PFSK-1 (cell line): ENCODE results near the gene AFAP1L1.

Experiments
- FOXP2 ChIP-seq: optimal IDR thresholded peaks from 2 replicates; pipeline ENCODE3; 2011; ENCODE audit warnings: borderline replicate concordance, control low read depth, inconsistent platforms; ENCODE audit not compliant: insufficient read depth; ENCODE audit errors: extremely low read length, extremely low read depth
- POLR2AphosphoS5 ChIP-seq: IDR thresholded peaks from 2 replicates; pipeline ENCODE4 v1.6.1; 2012; ENCODE audit warnings: low read depth, mild to moderate bottlenecking, control low read depth, low read length, moderate library complexity
- REST ChIP-seq, 2 experiments: IDR thresholded peaks; 2 replicates each; pipeline versions ENCODE4 v1.6.1 to v1.8.0; 2011 to 2012; ENCODE audit warnings: low read depth in 2 of 2, low read length in 2 of 2, control low read depth in 1 of 2, inconsistent platforms in 1 of 2, mild to moderate bottlenecking in 1 of 2, moderate library complexity in 1 of 2; ENCODE audit not compliant: insufficient read depth in 1 of 2
- SIN3A ChIP-seq: IDR thresholded peaks from 2 replicates; pipeline ENCODE4 v1.6.1; 2012; ENCODE audit warnings: mild to moderate bottlenecking, low read length, moderate library complexity, borderline replicate concordance; ENCODE audit not compliant: insufficient read depth
- TAF1 ChIP-seq: IDR thresholded peaks from 2 replicates; pipeline ENCODE4 v1.6.1; 2012; ENCODE audit warnings: low read length, control low read depth, borderline replicate concordance; ENCODE audit not compliant: insufficient read depth

Gene AFAP1L1

DNA sequence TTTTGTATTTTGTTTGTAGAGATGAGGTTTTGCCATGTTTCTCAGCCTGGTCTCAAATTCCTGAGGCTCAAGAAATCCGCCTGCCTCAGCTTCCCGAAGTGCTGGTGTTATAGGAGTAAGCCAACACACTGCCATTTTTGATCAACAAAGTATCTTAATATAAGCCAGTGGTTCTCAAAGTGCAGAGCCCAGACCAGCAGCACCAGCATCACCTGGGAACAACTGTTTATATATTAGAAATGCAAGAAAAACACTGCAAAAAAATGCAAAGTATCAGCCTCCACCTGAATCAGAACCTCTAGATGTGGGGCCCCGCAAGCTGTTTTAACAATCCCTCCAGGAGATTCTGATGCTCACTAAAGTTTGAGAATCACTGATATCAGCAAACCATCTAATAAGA is 101.3 kb downstream of the AFAP1L1 start:
- TF ChIP-seq SIN3A: no peak
- no peak for TF ChIP-seq REST (IDR thresholded peaks at IDR 0.05; ENCODE audit: insufficient read depth in 1 of 2, low read depth in 2 of 2, low read length in 2 of 2)
- no peak for TF ChIP-seq FOXP2
- TF ChIP-seq POLR2AphosphoS5: no peak
- TF ChIP-seq TAF1: no peak

DNA sequence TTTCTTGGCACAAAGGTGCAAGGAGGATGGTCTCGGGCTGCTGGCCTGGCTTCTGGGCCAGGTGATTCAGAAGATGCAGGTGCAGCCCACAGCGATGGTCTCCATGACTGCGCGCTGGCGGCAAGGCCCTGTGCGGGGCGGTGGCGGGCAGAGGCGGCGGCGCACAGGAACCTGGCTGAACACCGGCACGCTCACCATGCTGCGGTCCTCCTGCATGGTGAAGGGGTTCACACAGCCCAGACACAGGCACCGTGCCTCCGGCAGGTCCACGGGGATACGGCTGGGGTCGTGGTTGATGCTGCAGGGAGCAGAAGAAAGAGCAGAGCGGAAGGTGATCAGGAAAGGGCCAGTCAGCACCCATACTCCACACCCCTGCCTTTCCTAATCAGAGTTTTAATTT is 102.6 kb downstream of the AFAP1L1 start:
- no peak for TF ChIP-seq FOXP2
- no peak for TF ChIP-seq SIN3A
- TF ChIP-seq POLR2AphosphoS5: no peak
- TF ChIP-seq TAF1: no peak
- TF ChIP-seq REST (IDR thresholded peaks at IDR 0.05; ENCODE audit: insufficient read depth in 1 of 2, low read depth in 2 of 2, low read length in 2 of 2): no peak

GRCh38 chr5:149374801-149375200 is 103.1 kb downstream of the AFAP1L1 start:
- no peak for TF ChIP-seq TAF1
- TF ChIP-seq POLR2AphosphoS5: no peak
- TF ChIP-seq REST (IDR thresholded peaks at IDR 0.05; ENCODE audit: insufficient read depth in 1 of 2, low read depth in 2 of 2, low read length in 2 of 2): no peak
- TF ChIP-seq SIN3A: no peak
- TF ChIP-seq FOXP2: no peak

DNA sequence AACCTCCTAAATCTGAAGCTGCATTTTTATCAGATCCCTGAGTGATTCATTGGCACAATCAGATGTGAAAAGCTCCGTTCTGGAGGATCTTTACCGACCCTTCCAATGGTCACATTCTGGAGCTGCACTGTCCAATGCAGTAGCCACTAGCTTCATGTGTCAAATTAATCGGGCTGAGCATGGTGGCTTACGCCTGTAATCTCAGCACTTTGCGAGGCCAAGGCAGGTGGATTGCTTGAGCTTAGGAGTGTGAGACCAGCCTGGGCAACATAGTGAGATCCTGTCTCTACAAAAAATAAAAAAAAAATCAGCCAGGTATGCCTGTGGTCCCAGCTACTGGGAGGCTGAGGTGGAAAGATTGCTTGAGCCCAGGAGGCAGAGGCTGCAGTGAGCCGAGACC is 103.8 kb downstream of the AFAP1L1 start:
- no peak for TF ChIP-seq SIN3A
- TF ChIP-seq POLR2AphosphoS5: no peak
- TF ChIP-seq FOXP2: no peak
- TF ChIP-seq TAF1: no peak
- TF ChIP-seq REST (IDR thresholded peaks at IDR 0.05; ENCODE audit: insufficient read depth in 1 of 2, low read depth in 2 of 2, low read length in 2 of 2): no peak

GRCh38 chr5:149376104-149376503 is 104.4 kb downstream of the AFAP1L1 start:
- TF ChIP-seq TAF1: no peak
- no peak for TF ChIP-seq POLR2AphosphoS5
- no peak for TF ChIP-seq FOXP2
- no peak for TF ChIP-seq SIN3A
- TF ChIP-seq REST (IDR thresholded peaks at IDR 0.05; ENCODE audit: insufficient read depth in 1 of 2, low read depth in 2 of 2, low read length in 2 of 2): no peak
